MM.1S (cell line): ENCODE measurements around the gene THADA.

Source experiments
- CTCF ChIP-seq: fragments of 300-600 bp; sonication (generic); IDR thresholded peaks from 2 replicates; pipeline ENCODE4 v1.5.1; 2016; ENCODE audit warnings: antibody characterized with exemption, low read length, mixed read lengths
- EZH2 ChIP-seq: fragments of 300-600 bp; sonication (generic); optimal IDR thresholded peaks from 2 replicates; pipeline ENCODE3; 2017; ENCODE audit warnings: low read depth, mild to moderate bottlenecking, antibody characterized with exemption, low read length, mixed read lengths
- EZH2phosphoT487 ChIP-seq: fragments of 300-600 bp; sonication (generic); IDR thresholded peaks from 2 replicates; pipeline ENCODE4 v1.6.1; 2018; ENCODE audit warnings: antibody characterized with exemption, low read length

- TF ChIP-seq EZH2phosphoT487, result no peak
- no peak for TF ChIP-seq EZH2
- TF ChIP-seq CTCF, result no peak
Observed at GRCh38 chr2:43276962-43277391, 318.9 kb downstream of the THADA start.
